GM19324 (cell line): Measurements from ENCODE around the gene METTL21A.

Experiments
- ATAC-seq: cut with Tn5 transposase; IDR thresholded peaks from one replicate; pipeline ENCODE4 v1.9.1; 2021; ENCODE audit warnings: mild to moderate bottlenecking, moderate library complexity; ENCODE audit not compliant: unreplicated experiment, low FRiP score

METTL21A gene

DNA sequence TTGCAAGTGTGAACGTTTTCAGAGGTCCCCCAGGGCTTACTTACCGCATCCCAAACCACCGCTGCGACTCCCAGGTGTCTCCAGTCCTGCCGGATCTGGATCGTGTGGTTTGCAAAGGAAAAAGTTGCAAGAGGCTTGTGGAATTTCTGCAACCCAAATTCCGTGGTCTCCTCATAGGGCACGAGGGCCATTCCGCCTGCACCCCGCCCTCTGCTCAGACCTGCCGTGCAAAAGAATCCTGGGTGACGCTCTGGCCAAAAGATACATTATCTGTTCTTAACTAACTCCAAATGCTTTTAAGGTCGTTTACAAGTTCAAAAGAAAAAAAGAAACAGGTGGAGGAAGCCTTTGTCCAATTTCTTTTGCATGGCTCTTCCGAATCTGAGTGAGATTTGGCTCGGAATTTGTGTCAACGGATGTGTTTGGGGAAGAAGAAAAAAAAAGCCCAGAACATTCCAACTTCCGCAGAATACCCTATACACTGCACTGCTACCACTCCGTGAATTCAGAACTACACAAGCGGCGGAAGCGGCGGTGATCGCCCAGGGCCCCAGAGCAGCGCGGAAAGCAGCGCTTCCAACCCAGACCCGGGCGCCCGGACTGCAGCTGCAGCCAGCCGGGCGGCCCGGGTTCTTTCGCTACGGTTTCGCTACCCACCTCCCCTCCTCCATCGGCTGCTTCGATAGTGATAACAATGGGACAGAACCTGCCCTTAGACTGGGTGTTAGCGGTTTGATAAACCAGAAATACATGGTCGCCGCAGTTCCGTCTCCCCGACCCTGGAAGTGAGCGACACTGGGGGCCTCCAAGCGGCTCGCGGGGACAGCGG lies 795 bp downstream of the METTL21A start:
- peak; percentile 35 for ATAC-seq

DNA sequence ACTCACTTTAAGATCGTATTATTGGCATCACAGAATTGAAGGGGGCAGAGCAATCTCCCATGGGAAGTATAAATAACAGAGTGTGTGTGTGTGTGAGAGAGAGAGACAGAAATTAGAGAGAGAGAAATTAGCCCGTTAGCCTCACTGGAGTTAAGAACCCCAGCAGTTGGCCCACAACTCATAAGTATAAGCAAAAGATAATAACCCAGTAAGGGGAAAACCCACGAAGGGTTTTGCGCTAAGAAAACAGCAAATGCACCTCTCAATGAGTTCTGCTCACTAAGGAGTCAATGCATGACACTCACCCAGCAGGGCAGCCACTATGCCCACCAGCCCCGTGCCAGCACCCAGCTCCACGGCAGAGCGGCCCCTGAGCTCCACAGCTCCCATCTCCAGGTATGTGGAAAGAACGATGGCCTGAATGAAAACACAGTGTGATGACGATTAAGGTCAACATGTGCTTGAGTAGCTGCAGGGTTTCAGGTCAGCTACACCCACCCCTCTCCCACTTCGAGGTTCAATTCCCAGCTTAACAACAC lies 3.6 kb downstream of the METTL21A start:
- no peak for ATAC-seq

GRCh38 chr2:207619764-207620203 lies 5.4 kb downstream of the METTL21A start:
- no peak for ATAC-seq

GRCh38 chr2:207617011-207617671 lies 8.1 kb downstream of the METTL21A start:
- ATAC-seq = no peak

- no peak for ATAC-seq
Observed at GRCh38 chr2:207616185-207616584, 9.0 kb downstream of the METTL21A start.

DNA sequence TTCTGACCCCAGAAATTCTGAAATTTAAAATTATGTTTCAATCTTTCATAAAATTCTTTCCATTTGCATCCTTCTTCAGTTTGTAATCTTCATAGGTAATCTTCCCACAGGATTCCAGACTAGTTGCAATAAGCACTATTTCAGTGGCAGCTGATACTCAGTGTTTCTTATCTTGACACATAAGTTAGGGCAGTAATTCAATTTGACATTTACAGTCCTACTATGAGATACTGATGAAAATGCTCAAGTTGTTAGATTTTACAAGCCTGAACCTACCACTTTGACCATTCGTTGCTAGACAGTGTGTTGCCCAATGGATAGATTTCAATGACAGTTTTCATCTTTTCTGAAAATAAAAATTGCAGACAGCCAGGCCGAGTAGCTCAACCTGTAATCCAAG lies 10.4 kb downstream of the METTL21A start:
- ATAC-seq = no peak

GRCh38 chr2:207612714-207613113 lies 12.5 kb downstream of the METTL21A start:
- no peak for ATAC-seq

- ATAC-seq = no peak
Observed at GRCh38 chr2:207606829-207607228, 18.4 kb downstream of the METTL21A start.

- no peak for ATAC-seq
Observed at GRCh38 chr2:207606399-207606798, 18.8 kb downstream of the METTL21A start.

- no peak for ATAC-seq
Observed at GRCh38 chr2:207603486-207603885, 21.7 kb downstream of the METTL21A start.

DNA sequence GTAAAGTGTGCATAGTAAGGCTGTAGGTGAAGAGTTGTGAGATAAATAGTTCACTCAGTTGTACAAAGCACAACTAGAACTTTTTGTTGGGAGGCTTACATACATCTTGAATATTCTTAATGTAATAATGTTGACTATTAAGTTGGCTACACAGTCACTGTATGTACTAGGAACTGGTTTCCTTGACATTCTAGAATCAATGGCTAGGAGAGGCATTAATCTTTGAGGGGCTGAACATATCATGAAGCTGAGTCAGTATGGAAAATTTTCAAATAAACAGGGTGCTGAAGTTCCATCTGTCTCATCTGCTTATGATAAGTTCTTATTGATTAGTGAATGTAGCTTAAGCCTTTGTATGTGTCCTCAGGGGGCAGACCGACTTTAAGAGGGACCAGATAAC lies 23.4 kb downstream of the METTL21A start:
- ATAC-seq = no peak

DNA sequence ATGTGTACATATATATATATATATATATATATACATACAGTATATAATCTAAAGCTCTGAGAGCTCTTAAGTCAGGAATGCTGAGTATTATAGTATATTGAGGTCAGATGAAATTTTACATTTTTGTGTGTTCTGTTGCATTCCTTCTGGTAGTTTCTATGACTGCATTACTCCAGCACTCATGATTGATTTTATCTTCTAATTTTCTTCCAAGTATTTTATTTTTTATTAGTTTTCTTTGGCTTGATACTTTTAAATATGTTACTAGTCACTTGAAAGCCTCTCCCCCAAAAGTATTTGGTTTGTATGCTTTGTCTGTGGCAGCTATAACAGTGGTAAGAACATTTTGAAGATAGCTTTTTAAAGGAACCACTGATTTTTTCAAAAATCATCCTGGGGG lies 25.0 kb downstream of the METTL21A start:
- ATAC-seq = no peak

- no peak for ATAC-seq
Observed at GRCh38 chr2:207599636-207600035, 25.6 kb downstream of the METTL21A start.

- ATAC-seq = no peak
Observed at GRCh38 chr2:207594731-207595130, 30.5 kb downstream of the METTL21A start.

GRCh38 chr2:207594264-207594663 lies 30.9 kb downstream of the METTL21A start:
- ATAC-seq = no peak

DNA sequence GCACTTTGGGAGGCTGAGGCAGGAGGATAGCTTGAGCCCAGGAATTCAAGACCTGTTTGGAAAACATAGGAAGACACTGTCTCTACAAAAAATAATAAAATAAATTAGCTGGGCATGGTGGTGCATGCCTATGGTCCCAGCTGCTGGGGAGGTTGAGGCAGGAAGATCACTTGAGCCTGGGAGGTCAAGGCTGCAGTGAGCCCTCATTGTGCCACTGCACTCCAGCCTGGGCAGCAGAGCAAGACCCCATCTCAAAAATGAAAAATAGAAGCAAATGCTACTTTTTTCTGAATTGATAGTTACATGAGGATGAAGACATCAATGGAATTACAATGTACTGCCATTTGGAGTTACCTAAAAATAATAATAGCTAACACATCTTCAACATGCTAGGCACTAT lies 31.9 kb downstream of the METTL21A start:
- ATAC-seq = no peak

DNA sequence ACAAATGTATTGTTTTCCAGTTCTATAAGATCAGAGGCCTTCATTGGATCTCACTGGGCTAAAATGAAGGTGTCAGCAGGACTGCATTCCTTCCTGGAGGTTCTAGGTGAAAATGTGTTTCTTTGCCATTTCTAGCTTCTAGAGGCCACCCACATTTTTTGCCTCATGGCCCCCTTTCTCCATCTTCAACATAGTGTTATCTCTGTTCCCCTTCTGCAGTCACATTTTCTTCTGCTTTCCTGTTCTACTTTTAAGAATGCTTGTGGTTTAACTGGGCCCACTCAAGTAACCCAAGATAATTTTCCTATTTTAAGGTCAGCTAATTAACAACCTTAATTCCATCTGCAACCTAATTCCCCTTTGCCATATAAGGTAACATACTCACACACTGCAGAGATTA lies 36.1 kb downstream of the METTL21A start:
- ATAC-seq = no peak

DNA sequence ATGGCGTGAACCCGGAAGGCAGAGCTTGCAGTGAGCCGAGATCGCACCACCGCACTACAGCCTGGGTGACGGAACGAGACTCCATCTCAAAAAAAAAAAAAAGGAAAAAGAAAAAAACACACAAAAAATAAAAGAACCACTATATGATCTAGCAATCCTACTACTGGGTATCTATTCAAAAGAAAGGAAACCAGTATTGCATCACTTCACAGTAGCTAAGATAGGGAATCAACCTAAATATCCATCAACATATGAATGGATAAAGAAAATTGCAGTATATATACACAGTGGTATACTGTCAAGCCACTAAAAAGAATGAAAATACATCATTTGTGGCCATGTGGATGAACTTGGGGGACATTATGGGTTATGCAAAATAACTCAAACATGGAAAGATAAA lies 37.9 kb downstream of the METTL21A start:
- ATAC-seq = no peak

- ATAC-seq = no peak
Observed at GRCh38 chr2:207584952-207585351, 40.2 kb downstream of the METTL21A start.

DNA sequence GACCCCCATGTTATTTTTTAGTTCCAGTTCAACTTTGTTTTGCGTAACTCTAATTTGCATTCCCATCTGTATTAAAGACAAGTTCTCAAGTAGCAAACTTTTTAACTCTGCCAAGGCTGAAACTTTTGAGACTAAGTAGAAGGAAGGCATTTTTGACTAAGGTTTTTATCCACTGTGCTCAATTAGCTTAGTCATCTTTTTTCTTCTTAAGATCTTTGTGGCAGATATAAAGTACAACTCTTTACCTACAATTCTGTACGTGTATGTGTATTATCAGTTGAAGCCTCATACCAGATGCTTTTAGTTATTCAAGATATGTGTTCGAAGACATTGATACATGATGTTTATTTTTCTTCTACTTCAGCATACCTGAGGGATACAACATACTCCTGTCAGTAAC lies 53.8 kb downstream of the METTL21A start:
- ATAC-seq = no peak

GRCh38 chr2:207567671-207568070 lies 57.5 kb downstream of the METTL21A start:
- ATAC-seq = no peak
